GM21825 (cell line): Measurements from ENCODE around the gene IFIT1.
"Not testable (repeated sequence)": the region's sequence is repeated elsewhere in the genome, so short reads cannot be mapped to it uniquely, and the experiment has no call there.

Experiments used
- ATAC-seq: cut with Tn5 transposase; IDR thresholded peaks from one replicate; pipeline ENCODE4 v1.9.1; 2021; ENCODE audit warnings: mild to moderate bottlenecking, moderate library complexity; ENCODE audit not compliant: unreplicated experiment

Gene IFIT1

DNA sequence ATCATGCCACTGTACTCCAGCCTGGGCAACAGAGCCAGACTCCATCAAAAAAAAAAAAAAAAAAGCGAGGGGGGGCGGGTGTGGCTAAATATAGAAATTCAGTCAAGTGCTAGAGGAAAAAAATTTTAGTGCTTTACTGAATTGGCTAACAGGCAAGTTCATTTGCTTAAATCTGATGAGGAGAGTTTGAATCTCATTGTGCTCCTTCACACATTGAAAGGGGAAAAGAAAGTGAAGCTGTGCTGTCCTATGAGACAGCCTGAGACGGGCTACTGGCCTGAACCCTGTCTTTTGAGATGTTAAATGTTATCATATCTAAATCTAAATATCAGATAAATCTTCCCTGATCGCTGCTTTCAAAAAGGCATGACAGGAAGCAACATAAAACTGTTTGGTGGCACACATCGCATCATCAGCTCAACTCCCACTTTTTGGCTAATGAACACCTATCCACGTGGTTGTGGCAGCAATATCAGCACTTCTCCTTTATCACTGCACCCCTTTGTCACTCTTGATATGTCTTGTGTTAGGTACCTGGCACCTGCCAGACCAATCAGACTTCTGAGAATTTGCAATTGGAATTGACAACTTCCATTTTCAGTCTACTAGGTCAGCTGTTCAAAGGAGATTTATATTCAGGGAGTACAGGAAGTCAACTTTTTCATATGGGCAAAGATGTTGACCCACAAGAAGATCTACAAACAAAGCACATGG is 28.5 kb upstream of the IFIT1 start:
- ATAC-seq: peak; percentile 26

DNA sequence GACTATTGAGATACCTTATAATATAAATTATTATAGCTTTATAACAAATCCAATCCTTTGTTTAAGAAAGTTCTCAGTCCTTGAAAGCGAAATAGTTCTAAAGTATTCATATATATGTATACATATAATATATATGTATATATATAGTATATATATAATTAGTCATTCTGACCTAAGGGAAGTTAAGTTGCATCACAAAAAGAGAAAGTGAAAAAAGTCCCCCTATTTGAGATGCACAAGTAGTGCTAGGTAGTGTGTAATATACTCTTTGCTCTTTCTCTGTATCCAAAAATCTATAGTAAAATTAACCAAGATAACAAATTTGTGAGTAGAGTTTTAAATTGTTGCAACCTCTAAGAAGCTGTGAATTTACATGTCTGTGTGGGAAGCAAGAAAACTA is 27.9 kb upstream of the IFIT1 start:
- ATAC-seq: peak; percentile 27

DNA sequence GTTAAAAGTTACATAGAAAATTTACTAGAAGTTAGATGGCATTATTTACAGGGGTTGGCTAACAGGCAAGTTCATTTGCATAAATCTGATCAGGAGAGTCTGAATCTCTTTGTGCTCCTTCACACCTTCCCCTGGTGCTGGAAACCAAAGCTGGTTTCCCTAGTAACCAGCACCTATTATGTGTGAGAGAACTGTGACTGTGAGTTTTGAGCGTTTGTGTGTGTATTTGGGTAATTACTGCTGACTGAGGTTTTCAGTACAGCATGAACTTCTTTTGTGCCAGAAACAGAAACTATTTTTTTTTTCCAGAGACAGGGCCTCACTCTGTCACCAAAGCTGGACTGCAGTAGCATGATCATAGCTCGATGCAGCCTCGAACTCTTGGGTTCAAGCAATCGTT is 24.9 kb upstream of the IFIT1 start:
- ATAC-seq: peak; percentile 63

DNA sequence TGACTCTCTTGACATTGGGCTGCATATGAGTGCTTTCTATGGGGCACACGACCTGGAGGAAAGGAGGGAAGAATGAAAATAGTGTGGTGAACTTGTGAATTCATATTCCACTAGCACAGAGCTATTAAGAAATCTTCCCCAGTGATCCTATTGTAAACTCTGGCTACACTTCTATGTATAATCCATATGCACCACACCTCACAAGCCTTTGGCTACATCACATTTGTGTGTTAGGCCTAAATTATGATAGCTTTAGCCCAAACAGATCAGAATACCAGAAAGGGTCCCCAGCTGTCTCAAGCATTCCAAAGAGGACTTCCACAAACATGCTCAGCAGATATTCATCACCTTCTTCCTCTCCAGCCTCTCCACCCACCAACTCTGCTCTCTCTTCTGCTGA is 24.3 kb upstream of the IFIT1 start:
- ATAC-seq: no peak

DNA sequence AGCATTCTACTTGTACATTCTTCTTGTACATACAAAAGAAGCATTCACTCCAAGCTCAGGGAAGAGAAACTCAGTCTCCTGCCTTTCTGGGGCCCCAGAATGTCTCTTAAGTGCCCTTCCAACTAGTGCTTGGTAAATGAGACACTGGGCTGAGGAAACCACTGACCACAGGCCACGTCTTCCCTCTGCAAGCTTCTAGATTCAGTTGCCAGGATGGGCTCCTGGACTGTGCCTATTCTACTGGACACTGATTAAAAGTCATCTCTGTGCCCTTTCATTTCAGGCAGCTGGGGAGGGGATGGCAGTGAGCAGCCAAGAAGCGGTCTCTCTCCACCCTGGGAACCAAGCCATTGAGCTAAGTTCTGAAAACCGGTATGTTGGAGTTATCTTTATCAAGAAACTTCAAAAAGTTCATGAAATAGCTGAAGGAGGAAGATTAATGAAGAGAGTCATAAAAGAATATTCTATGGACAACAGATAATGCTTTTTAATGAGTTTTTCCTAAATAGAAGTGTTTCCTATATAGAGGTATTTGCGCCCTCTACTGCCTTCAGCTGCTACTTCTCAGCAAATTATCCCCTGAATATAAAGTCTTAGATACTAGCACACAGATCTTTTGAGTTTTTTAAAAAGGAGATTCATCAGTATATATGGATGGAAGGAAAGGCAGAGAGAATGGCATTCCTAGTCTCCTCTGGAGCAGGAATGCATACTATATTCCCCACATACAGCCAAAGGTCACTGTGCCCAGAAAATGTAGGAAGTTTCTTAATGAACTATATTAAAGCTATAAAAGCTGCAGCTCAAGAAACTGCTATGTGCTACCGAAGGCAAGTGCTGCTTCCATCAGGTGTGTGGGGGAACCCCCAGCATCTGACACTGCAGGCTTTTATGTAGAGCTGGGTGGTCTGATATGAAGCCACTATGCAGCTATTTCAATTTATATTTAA is 23.0 kb upstream of the IFIT1 start:
- ATAC-seq: no peak

DNA sequence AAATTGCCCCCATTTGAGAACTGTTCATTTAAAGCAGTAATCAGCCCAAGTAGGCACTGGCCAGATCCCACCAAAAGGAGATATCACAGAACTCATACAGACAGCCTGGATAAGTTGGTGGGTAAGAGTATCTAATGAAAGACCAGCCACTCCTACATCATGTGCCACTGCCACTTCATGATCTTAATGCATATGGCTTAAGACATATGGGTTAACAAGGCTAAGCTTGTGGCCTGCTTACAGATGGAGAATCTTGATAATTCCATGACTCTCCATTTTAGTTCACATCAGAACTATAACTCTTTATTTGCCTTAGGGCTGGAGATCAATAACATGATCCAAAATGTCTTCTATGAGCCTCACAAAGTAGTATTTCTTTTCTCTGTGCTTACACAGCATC is 21.3 kb upstream of the IFIT1 start:
- no peak for ATAC-seq

DNA sequence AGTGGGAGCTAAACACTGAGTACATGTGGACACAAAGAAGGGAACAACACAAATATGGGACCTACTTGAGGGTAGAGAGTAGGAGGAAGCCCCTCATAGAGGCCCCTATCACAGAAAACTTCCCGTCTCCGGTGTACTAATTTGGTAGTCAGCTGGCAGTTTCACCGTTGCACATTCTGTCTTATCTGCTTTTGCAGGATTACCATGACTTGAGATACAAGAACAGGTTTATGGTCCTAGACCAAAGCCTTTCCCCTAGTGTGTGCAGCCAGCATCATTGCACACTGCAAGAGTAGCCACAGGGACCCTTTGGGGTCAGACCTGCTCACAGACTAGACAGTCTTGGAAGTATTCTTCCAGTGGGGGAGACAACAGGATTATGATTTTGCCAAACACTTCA is 20.4 kb upstream of the IFIT1 start:
- no peak for ATAC-seq

DNA sequence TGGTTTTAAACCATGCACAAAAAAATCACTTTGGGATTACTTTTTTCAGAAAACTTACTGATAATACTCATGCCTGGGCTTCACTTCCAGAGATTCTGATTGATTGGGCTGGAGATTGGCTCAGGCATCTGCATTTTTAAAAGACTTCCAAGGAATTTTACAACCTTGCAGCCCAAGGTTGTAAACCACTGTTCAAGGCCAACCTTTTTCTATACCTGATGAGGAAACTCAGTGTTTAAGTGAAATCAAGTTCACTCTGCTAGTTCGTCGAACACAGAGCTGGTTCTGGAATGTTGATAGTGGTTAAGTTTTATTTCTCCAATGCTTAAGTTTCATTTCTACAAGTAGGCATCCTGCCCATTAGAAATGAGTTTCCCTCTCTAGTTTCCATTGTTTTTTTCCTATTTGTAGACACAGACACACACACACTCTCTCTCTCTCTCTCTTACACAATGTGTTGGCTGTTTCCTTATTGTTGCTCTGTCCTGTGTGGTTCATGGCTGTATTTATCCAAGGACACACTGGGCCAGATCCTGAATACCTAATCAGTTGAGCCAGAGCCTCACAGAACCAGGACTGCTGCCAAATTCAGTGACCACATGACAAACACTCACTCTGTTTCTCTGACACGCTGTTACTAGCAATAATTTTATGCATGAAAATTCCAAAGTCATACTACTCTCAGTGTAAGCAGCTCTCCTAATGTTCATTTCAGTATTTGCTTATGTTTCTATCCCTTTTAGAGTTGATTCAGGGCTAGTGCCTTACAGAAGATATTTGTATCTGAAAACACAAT is 18.3 kb upstream of the IFIT1 start:
- ATAC-seq: no peak

DNA sequence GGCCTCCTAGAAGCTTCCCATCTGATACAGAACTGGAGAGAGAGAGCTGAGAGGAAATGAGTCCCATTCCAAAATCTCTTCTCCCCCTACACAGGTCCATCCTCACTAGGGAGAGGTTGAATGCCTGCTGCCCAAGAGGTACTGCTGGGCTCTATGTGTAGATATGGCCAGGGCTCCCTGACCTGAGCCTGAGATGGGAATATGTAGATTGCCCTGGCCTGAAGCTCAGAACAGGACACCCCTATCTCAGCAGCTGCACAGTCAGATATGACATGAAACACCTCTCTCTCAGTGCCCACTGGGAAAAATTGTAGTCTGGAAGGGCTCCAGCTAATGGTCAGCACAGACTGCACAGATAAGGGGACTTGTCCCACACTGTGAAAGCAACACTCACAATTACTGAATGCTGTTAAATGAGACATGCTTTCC is 17.7 kb upstream of the IFIT1 start:
- no peak for ATAC-seq

DNA sequence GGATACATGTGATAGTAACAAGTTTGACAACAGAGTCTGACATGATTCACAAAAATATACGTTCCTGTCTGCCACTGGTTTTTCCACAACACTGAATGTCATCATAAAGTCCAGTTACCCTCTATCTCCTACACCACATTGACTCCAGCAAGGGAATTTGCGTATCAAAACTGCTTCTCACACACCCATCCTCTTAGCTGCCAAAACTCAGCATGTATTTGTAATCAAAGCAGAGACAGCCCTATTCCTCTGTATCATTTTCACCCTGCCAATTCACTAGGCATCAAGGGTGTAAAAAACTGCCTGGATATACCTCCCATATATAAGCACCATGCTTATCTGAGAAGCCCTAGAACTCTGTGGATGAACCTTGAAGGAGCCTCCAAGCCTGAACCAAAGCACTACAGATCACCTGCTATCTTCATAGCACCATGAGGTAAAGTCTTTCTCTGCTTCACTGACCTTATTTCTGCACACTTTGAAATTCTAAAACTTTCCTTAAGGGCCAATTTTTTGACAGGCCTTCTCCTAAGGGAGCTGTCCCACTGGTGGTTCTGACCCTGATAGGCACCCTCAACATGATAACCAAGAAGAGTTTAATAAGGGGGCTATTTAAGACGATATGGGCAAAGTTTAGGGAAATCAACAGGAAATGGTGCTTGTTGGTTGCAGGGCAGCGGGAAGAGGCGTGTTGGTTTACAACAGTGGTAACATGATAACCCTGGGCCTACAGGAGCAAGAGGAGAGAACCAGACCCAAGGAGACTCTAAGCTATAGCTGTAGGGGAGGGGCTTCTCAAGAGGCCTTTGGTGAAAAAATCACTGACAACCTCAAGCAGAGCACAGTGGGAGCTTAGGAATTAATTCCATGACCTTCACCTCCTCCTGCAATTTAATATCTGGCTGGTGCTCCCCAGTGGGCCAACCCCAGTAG is 14.5 kb upstream of the IFIT1 start, which contains the start of gene IFIT1B:
Gene IFIT1B (plus strand): TSS at position 352 of the 933 bp plus-strand sequence. CDS start 80 bp downstream, at position 432.
- no peak for ATAC-seq

DNA sequence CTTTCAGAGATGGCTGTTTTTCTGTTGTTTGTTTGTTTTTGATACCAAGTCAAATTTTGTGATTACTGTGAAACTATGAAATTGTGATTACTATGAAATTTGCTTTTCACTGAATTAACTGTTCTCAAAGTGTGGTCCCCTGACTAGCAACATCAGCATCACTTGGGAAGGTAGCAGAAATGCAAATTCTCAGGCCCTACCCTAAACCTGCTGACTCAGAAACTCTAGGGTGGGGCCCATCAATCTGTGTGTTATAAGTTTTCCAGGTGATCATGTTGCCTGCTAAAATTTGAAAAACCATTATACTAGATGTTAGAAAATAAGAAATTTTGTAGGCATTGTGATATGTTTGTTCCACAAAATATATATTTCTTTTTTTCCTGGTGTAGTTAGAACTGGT is 13.3 kb upstream of the IFIT1 start:
- ATAC-seq: no peak

DNA sequence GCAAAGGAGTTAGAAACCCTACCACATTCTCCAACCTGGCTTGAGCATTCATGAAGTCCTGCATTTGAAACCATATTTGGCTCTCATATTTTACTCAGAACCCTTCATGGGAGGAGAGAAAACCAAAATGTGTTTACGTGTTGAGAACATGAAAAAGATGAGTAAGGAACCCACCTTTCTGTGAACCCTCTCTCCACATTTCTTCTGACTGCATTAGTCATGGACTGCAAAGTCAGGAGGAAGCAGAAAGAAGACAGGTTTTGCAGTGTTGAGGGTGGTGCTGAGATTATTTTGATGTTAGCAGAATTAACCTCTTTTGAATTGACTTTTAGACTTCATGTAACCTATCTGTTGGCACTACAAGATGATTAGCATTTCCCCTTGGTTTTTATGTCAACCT is 9.7 kb upstream of the IFIT1 start:
- no peak for ATAC-seq

DNA sequence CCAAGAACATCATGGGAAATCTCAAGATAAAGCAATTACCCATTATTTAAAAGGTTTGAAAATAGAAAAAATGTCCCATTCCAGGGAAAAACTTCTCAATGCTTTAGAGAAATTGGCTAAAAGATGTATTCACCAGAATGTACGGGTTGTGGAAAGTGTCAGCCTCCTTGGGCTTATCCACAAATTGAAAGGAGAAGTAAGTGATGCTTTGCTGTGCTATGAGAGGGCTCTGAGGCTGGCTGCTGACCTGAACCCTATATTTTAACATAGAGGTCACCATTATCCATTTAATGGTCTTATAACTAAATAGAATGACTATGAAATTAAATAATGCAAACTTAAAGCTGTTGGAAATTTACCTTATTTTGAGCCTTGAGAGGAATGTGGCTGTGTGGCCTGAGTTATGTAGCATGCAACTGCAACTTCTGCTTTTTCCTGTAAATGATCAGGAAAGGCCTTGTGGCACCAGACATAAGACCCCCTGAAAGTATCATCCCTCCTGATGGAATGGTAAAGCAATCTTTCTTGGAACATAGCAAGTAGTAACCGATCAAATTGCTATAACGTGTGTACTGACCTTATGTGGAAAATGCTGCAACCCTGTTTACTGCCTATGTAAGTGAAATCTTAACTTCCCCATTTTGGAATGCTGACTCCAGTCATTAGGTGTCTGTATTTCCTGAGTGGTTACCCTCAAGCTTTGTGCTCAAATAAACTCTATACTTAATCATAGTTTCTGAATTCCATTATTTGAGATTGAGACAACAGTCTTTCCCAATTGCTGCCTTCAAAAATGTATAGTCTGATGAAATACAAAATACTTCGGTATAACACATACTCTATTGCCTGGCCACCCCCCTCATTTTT is 7.7 kb upstream of the IFIT1 start:
- no peak for ATAC-seq

DNA sequence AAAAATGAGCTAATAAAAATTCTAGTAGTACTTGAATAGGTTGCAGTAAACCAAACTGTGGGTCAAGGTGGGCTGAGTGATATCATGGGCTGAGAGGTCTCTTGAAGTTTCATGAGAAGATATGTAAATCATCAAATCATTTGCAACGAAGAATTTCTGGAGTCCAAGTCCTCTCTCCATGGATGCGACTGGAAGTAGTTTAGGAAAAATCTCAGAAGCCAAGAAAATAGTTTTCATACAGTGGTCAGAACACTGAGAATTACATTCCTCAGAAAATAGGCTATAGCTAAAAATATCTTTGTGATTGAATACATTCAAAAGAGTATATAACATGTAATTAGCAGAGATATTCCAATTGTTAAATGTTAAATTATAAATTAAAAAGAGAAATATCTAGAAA is 3.6 kb upstream of the IFIT1 start:
- no peak for ATAC-seq

DNA sequence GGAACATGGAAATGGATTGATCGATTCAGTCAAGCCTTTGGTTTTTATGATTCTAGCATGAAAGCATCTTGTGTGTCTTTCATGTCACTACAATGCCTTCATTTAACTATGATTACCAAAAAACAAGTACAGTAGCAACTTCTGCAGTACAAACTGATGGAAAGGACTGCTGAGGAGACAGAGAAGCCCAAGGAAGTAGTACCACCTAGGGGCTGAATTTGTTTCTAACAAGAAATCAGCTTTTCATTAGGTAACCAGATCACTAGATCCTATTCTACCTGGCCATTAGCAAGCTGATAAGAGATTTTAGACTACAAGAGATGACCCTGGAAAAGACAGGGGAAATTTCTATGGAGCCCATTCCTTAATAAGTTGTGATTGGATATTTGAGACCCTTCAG is 3.2 kb upstream of the IFIT1 start:
- no peak for ATAC-seq

DNA sequence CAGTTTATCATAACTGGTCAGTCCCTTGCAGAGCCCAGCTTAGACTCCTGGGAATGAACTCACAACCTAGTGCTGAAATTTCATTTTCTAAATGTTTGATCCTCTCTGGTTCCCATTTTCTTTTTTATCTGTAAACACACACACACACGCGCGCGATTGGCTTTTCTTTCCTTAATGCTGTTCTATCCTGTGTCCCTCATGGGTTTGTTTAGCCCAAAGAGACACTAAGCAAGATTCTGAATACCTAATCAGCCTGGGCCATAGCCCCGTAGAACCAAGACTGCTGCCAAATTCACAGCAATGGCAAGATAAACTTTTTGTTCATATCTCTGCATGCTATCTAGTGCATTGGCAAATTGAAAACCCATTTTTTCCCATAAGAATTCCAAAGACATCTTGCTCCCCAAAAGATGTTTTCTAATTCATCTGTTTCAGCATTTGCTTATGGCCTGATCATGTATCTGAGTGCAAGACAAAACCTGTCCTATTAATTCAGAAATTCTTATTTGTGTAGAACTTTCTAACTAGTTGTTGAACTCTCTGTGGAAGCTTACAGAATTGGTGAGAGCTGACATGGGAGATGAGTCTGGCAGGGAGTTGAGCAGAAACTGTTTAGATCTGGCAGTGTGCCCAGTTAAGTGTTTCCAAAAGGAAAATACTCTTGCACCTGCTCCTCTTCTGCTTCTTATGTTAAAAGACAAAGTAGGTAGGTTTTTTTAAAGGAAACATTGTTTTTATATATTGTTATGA is 1.8 kb upstream of the IFIT1 start:
- no peak for ATAC-seq

DNA sequence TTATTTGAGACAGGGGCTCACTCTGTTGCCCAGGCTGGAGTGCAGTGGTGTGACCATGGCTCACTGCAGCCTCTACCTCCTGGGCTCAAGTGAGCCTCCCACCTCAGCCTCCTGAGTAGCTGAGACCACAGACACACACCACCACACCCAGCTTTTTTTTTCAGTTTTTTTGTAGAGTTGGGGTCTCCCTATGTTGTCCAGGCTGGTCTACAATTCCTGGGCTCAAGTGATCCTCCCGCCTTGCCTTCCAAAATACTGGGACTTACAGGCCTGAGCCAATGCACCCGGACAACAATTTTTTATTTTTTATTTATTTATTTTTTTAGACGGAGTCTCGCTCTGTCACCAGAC is 1.2 kb upstream of the IFIT1 start:
- not testable (repeated sequence) for ATAC-seq

DNA sequence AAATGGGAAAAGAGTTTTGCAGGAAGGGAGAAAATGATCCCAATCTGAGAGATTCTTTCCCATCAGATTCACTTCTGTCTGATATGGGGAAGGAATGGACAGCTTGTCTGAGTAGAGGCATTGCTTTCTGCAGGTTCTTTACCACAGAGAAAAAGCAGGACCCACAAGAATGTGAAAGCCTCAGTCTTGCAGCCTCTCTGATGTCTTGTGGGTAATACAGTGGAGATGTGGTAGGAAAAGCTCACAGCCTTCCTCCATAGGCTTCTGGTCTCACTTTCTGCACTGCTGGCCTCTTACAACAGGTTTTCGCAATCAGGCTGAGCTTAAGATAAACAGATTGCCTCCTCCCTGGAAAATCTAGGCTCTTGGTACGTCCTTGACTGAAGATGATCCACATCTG is 551 bp downstream of the IFIT1 start:
- ATAC-seq: peak; percentile 26

DNA sequence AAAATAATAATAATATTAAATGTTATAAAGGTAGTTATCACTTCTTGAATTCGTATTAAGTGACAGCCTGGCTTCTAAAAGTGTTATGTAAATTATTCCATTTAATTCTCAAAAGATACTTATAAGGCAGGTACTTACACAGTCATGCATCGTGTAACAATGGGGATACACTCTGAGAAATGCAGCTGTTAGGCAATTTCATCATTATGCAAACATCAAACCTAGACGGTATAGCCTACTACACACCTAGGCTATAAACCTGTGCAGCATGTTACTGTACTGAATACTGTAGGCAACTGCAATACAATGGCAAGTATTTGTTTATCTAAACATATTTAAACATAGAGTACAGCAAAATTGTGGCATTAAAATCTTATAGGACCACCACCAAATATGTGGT is 1.5 kb downstream of the IFIT1 start:
- no peak for ATAC-seq
